Measurements from ENCODE around the gene FNDC1. TPM values are rescaled to one million over a fixed set of nuclear protein-coding genes. Genes with fewer than 3 reads are reported as not detected.

The FNDC1 gene
- total and polyA plus RNA-seq, 2 donors (not counting 1 experiment from before 2014, with no cell fraction given) = not detected

DNA sequence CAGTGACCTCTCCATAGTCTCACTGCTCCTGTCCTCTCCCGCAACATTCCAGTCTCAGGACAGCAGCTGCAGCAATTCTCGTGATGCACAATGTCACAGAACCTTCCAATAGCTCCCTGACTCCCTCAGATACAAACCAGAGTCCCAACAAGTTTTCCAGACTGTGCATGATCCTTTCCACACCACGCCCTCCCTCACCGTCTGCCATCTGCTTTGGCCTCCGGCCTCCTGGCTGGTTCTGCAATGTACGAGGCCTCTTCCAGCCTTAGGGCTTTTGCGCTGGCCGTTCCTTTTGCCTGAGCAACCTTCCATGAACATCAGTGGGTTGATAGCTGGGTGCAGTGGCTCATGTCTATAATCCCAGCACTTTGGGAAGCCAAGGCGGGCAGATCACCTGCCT lies 9.6 kb downstream of the FNDC1 start:
- H4K20me1 ChIP-seq (ENCODE audit: control insufficient read depth, insufficient read depth, low read length, poor library complexity, severe bottlenecking) = no peaks in the 10 kb centered on the region
- intact Hi-C loops (cut with micrococcal nuclease) = loop anchor here (10.0 kb wide), 1 partner anchor 766 kb away; no protein-coding TSS in a partner anchor
- H3K4me2 ChIP-seq (replicated peaks; ENCODE audit: low read depth, low read length, poor library complexity, severe bottlenecking) = no peak overlapping the region
- no peak for ATAC-seq (ENCODE audit: low read depth)
- Mint-ChIP-seq H3K4me1 (peaks cover 6% of the 10 kb centered on the region), H3K27ac (no peak overlapping the region), H3K9me3 (ENCODE audit: insufficient read depth) (no peaks in the 10 kb centered on the region), H3K27me3 (peaks cover 37% of the 10 kb centered on the region), H3K4me3 (no peak overlapping the region)
- H3K9me3 ChIP-seq (ENCODE audit: control extremely low read depth in 1 of 3, control insufficient read depth in 2 of 3, insufficient read depth in 1 of 3, low read length in 2 of 3) = no peaks in the 10 kb centered on the region
- no peak overlapping the region for H2AFZ ChIP-seq (ENCODE audit: insufficient read depth, low read depth, low read length, poor library complexity, severe bottlenecking)
- DNase-seq = no peak
- TF ChIP-seq, protein P1, sequence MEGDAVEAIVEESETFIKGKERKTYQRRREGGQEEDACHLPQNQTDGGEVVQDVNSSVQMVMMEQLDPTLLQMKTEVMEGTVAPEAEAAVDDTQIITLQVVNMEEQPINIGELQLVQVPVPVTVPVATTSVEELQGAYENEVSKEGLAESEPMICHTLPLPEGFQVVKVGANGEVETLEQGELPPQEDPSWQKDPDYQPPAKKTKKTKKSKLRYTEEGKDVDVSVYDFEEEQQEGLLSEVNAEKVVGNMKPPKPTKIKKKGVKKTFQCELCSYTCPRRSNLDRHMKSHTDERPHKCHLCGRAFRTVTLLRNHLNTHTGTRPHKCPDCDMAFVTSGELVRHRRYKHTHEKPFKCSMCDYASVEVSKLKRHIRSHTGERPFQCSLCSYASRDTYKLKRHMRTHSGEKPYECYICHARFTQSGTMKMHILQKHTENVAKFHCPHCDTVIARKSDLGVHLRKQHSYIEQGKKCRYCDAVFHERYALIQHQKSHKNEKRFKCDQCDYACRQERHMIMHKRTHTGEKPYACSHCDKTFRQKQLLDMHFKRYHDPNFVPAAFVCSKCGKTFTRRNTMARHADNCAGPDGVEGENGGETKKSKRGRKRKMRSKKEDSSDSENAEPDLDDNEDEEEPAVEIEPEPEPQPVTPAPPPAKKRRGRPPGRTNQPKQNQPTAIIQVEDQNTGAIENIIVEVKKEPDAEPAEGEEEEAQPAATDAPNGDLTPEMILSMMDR (IDR thresholded peaks at IDR 0.05) = no peak
- TF ChIP-seq EZH2 (IDR thresholded peaks at IDR 0.05; ENCODE audit: borderline replicate concordance, insufficient read depth, low read depth, low read length, poor library complexity, severe bottlenecking) = no peak
- peaks cover 5 to 6% of the 10 kb centered on the region in 2 donors for H3K4me1 ChIP-seq (ENCODE audit: control insufficient read depth in 2 of 2, insufficient read depth in 2 of 2, low read length in 2 of 2)
- ChIA-PET CTCF (interaction anchor here (10.3 kb wide), 1 partner anchor 477 kb away, joined by 116 read pairs; no protein-coding TSS in a partner anchor), POLR2A (no interaction called here)
- no peak overlapping the region for H3K9ac ChIP-seq (ENCODE audit: low read length)
- H3K27ac ChIP-seq (ENCODE audit: low read length in 2 of 2) = no peak overlapping the region
- H3K79me2 ChIP-seq (ENCODE audit: control insufficient read depth, insufficient read depth, low read length) = no peaks in the 10 kb centered on the region
- H3K36me3 ChIP-seq (replicated peaks in 1 of 2; ENCODE audit: control extremely low read depth in 1 of 2, control insufficient read depth in 1 of 2, extremely low read depth in 1 of 2, insufficient read depth in 2 of 2, low read length in 1 of 2) = no peaks in the 10 kb centered on the region
- 94% methylated on average over 6 of the region's 9 CpGs for WGBS (ENCODE audit: insufficient coverage)
- peaks cover 0 to 14% (median 3%) of the 10 kb centered on the region in 4 experiments for H3K27me3 ChIP-seq (replicated peaks in 1 of 4; ENCODE audit: control extremely low read depth in 1 of 4, control insufficient read depth in 3 of 4, insufficient read depth in 4 of 4, low read length in 3 of 4)
- H3K4me3 ChIP-seq (ENCODE audit: control extremely low read depth in 1 of 5, extremely low read depth in 1 of 5, insufficient read depth in 1 of 5, low read depth in 2 of 5, low read length in 4 of 5) = no peak overlapping the region

DNA sequence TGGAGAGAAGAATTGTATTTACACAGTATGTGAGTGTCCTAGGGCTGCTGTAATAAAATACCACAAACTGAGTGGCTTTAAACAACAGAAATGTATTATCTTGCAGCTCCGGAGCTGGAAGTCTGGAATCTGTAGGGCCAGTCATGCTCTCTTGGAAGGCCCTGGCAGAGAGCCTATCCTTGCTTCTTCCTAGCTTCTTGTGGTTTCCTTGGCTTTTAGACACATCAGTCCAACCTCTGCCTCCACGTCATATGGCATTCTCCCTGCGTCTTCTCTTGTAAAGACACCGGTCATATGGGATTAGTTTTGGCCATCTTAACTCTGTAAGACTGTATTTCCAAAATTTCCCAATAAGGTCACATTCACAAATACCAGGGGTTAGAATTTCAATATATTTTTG lies 10.8 kb downstream of the FNDC1 start:
- Histone ChIP-seq H3K4me1 (ENCODE audit: control insufficient read depth in 2 of 2, insufficient read depth in 2 of 2, low read length in 2 of 2) (no peaks in the 10 kb centered on the region), H3K27me3 (replicated peaks in 1 of 4; ENCODE audit: control extremely low read depth in 1 of 4, control insufficient read depth in 3 of 4, insufficient read depth in 4 of 4, low read length in 3 of 4) (peaks cover 0 to 10% (median 1%) of the 10 kb centered on the region in 4 experiments), H3K36me3 (replicated peaks in 1 of 2; ENCODE audit: control extremely low read depth in 1 of 2, control insufficient read depth in 1 of 2, extremely low read depth in 1 of 2, insufficient read depth in 2 of 2, low read length in 1 of 2) (no peaks in the 10 kb centered on the region), H4K20me1 (ENCODE audit: control insufficient read depth, insufficient read depth, low read length, poor library complexity, severe bottlenecking) (no peaks in the 10 kb centered on the region), H3K4me3 (ENCODE audit: control extremely low read depth in 1 of 5, extremely low read depth in 1 of 5, insufficient read depth in 1 of 5, low read depth in 2 of 5, low read length in 4 of 5) (no peak overlapping the region), H3K9me3 (ENCODE audit: control extremely low read depth in 1 of 3, control insufficient read depth in 2 of 3, insufficient read depth in 1 of 3, low read length in 2 of 3) (no peaks in the 10 kb centered on the region), H2AFZ (ENCODE audit: insufficient read depth, low read depth, low read length, poor library complexity, severe bottlenecking) (no peak overlapping the region), H3K79me2 (ENCODE audit: control insufficient read depth, insufficient read depth, low read length) (no peaks in the 10 kb centered on the region), H3K27ac (ENCODE audit: low read length in 2 of 2) (no peak overlapping the region), H3K4me2 (replicated peaks; ENCODE audit: low read depth, low read length, poor library complexity, severe bottlenecking) (no peak overlapping the region), H3K9ac (ENCODE audit: low read length) (no peak overlapping the region)
- WGBS (ENCODE audit: insufficient coverage) = 100% methylated on average over 1 of the region's 4 CpGs
- no peak overlapping the region for H3K27ac Mint-ChIP-seq
- peaks cover 2% of the 10 kb centered on the region for H3K4me1 Mint-ChIP-seq
- TF ChIP-seq, protein P1 (IDR thresholded peaks at IDR 0.05) = no peak
- TF ChIP-seq EZH2 (IDR thresholded peaks at IDR 0.05; ENCODE audit: borderline replicate concordance, insufficient read depth, low read depth, low read length, poor library complexity, severe bottlenecking) = no peak
- DNase-seq (no peak), ATAC-seq (ENCODE audit: low read depth) (no peak)
- H3K4me3 Mint-ChIP-seq = no peak overlapping the region
- peaks cover 29% of the 10 kb centered on the region for H3K27me3 Mint-ChIP-seq
- ChIA-PET POLR2A (no interaction called here), CTCF (interaction anchor here (10.3 kb wide), 1 partner anchor 476 kb away, joined by 116 read pairs; no protein-coding TSS in a partner anchor)
- H3K9me3 Mint-ChIP-seq (ENCODE audit: insufficient read depth) = no peaks in the 10 kb centered on the region
- intact Hi-C loops (cut with micrococcal nuclease) = no loop called here

Measured in B cell (primary cell).